ACHN (cell line): ENCODE data around the gene TAF7.
A peak's percentile ranks its signal among the peaks of the same experiment; 100 is the strongest.
"Not testable (repeated sequence)": the region's sequence is repeated elsewhere in the genome, so short reads cannot be mapped to it uniquely, and the experiment has no call there.

Experiments used
- DNase-seq: peaks from one replicate; pipeline ENCODE4 v3.0.0-alpha.2; 2015
- in situ Hi-C: cut with HindIII; loops from 2 replicates; pipeline ENCODE4 v1.10.0; 2017; ENCODE audit warnings: low sequenced_read_pairs, low pct_ligation_motif_present, low pct_unique_long_range_greater_than_20kb

TAF7 gene

DNA sequence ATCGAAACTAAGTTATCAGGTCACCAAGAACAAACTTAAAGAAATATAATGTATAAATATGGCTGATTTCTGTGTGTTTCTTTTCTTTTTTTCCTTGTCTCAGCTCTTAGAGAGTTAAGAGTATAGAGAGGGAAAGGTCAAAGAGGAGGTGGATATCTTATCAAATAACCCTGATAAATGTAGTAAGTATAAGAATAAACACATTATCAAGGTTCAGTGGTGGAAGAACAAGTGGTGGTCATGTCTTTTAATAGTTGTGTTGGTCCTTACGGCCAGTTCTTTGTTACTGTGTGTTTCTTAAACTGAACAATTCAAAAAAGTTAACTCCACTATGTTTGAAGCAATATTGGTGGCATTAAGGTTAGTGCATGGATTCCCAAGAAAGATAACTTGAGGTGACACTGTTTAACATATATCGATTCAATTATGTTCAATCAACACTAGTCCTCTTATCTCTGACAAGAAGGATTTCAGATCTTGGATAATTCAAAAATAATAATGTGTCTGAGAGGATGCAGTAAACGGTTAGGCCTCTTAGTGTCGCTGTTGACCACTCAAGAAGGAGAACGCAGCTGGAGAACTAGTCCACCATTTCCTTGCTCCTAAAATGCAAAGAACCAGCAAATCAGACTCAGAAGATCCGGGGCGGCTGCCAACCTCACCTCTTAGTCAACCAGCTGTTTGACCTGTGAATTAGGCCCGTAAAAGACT, 22.8 kb upstream of the TAF7 start, which contains the start of gene PCDHGA3:
Gene PCDHGA3 (plus strand): TSS at position 588 of the 711 bp plus-strand sequence. CDS start 205 bp downstream, outside the sequence.
- in situ Hi-C loops, result no loop called here
- no peak for DNase-seq

DNA sequence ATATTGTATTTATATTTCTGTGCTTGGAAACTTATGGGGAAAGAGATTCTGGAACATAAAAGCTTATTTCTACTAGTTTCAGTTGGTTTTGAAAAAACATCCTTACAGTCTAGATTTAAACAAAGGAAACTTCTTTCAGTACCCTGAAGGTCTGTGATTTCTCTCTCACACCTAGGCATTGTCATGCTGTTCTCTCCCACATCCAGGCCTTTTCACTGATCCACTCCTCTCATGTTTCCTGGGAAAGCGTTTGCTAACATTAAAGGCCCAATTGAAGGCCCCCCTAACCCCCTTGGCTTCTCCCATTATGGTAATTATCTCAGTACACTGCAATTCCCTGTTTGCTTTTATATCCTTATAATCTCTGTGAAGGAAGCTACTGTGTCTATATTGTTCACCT, 22.2 kb upstream of the TAF7 start:
- DNase-seq, result no peak
- in situ Hi-C loops, result no loop called here

DNA sequence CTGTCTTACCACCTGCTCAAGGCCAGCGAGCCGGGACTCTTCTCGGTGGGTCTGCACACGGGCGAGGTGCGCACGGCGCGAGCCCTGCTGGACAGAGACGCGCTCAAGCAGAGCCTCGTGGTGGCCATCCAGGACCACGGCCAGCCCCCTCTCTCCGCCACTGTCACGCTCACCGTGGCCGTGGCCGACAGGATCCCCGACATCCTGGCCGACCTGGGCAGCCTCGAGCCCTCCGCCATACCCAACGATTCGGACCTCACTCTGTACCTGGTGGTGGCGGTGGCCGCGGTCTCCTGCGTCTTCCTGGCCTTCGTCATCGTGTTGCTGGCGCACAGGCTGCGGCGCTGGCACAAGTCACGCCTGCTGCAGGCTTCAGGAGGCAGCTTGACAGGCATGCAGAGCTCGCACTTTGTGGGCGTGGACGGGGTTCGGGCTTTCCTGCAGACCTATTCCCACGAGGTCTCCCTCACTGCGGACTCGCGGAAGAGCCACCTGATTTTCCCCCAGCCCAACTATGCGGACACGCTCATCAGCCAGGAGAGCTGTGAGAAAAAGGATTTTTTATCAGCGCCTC, 20.3 kb upstream of the TAF7 start:
- in situ Hi-C loops, DNase-seq: not testable (repeated sequence)

DNA sequence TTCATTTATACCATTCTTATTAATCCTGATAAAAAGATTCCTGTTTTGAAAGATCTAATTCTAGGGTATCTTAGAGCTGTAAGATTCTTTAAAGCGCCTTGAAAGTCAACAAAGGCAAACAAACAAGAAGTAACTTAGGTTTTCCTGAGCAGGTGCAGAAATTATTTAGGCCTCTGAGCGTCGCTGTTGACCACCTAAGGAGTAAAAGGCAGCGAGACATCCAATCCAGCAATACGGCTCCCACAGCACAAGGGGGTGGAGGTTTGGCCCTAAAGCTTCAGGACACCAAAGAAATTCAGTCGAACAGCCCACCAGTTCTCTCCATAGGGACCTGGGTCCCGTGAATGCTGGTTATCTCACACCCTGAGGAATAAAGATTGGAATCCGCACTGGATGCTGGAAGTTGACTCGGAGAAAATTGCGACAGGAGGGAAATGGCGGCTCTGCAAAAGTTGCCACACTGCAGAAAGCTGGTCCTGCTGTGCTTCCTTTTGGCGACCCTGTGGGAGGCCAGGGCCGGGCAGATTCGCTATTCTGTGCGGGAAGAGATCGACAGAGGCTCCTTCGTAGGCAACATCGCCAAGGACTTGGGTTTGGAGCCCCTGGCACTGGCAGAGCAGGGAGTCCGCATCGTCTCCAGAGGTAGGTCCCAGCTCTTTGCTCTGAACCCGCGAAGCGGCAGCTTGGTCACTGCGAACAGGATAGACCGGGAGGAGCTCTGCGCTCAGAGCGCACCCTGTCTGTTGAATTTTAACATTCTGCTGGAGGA, 18.1 kb upstream of the TAF7 start, which contains the start of gene PCDHGA2:
Gene PCDHGA2 (plus strand): TSS at position 223 of the 769 bp plus-strand sequence.
- in situ Hi-C loops, result no loop called here
- DNase-seq, result peak; percentile 42

DNA sequence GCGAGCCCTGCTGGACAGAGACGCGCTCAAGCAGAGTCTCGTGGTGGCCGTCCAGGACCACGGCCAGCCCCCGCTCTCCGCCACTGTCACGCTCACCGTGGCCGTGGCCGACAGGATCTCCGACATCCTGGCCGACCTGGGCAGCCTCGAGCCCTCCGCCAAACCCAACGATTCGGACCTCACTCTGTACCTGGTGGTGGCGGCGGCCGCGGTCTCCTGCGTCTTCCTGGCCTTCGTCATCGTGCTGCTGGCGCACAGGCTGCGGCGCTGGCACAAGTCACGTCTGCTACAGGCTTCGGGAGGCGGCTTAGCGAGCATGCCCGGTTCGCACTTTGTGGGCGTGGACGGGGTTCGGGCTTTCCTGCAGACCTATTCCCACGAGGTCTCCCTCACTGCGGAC, 12.0 kb upstream of the TAF7 start:
- in situ Hi-C loops, DNase-seq: not testable (repeated sequence)

DNA sequence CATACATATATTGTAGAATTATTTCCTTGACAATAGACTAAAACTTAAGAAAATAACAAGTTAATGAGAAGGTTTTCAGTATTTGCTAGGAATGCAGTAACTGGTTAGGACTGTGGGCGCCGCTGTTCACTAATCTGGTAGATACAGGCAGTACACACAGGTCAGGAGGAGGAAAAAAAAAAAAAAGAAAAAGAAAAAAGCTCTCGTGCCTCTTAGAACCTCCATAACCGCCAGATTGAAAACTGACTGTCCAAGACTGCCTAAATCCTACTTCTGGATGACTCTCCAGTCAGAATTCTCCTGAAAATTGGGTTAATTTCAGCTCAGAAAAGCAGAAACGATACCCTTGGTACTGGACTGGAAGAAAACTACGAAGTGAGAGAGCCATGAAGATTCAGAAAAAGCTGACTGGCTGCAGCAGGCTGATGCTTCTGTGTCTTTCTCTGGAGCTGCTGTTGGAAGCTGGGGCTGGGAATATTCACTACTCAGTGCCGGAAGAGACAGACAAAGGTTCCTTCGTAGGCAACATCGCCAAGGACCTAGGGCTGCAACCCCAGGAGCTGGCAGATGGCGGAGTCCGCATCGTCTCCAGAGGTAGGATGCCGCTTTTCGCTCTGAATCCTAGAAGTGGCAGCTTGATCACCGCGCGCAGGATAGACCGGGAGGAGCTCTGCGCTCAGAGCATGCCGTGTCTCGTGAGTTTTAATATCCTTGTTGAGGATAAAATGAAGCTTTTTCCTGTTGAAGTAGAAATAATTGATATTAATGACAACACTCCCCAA, 9.9 kb upstream of the TAF7 start, which contains the start of gene PCDHGA1:
Gene PCDHGA1 (plus strand): TSS at position 216 of the 782 bp plus-strand sequence.
- no peak for DNase-seq
- in situ Hi-C loops, result no loop called here

DNA sequence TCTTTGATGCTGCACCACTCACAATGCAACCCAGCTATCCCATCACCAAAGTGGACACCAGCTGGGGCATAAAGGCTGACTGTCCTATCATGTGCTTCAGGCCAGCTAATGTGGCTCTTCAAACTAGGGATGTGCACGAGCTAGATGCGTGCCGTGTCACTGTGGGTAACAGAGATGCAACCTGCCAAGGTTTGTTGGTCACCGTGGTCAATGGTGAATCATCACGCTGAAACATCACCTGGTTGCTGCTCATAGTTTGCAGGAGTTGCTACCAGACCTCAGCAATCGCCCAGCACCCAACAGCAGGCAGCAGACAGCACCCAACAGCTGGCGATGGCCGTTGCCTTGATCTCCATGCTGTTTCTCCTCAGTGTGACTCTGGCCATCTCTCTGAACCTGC, 7.6 kb upstream of the TAF7 start:
- DNase-seq, result no peak
- in situ Hi-C loops, result no loop called here

DNA sequence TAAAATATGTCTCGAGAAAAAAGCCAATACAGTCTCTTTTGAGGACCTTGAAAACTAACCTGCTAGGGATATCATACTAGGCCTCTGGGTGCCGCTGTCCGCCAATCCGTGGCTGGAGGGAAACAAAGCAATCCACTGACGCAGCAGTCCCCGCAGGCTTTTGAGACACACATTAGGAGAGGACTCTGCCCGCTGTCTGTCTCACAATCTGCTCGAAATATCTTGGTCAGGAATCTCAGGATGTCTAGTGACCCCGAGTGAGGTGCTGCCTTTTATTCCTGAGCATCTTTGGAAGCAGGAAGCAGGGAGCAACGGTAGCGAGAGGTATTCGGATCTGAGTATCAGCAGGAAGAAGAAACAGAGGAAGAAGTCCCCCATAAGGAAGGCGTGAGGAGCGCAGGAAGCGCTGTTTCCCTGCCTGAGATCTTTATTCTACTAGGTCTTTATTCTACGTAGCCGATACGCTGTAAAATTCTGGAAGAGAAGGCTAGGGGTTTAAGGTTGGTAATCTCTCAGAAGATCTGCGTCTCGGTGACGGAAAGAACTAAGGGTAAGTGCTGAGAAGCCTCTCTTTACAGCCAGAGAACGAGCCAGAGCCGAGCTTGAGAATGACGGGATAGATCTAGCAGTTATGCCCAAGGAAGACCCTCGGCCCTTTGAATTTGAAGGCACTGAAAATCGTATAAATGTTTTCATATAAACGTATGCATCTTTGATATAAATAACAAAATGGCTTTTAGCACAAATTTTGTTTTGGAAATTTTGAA, 5.7 kb upstream of the TAF7 start:
- no peak for DNase-seq
- in situ Hi-C loops, result no loop called here

DNA sequence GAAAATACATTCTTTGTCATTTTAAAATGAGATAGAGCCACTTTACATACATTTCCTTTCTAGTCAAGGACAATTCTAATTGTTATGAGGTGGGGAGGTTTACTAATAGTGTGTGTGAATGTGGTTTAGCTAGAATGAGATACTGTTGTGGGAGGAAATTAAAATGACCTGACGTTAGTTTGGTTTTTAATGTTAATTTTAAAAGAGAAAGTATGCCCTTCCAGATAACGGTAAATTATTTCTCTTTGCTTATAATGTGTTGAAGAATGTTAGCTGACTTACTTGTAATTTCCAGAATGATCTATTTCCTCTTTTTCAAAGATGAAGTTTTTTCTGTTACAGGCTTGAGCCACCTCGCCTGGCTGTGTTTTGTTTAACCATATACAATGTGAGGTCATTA, 1.7 kb upstream of the TAF7 start:
- in situ Hi-C loops, result no loop called here
- DNase-seq, result no peak

DNA sequence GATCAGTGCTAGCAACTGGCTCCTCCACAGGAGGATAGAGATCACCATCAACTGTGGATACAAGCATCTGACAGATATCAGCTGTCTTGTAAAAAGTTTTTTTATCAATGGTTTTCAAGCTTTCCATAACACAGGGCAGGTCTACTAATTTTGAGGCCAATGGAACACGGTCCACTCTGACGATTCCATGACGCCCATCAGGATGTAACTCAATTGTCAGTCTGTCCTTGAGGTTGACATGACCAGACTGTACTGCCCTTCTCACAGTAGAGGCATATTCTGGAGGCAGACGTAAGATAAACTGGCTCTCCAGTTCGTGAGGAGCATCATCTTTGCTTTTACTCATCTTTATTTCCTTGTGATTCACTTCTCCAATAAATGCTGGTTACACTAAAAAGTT, 885 bp downstream of the TAF7 start:
- DNase-seq, result no peak
- in situ Hi-C loops, result no loop called here

DNA sequence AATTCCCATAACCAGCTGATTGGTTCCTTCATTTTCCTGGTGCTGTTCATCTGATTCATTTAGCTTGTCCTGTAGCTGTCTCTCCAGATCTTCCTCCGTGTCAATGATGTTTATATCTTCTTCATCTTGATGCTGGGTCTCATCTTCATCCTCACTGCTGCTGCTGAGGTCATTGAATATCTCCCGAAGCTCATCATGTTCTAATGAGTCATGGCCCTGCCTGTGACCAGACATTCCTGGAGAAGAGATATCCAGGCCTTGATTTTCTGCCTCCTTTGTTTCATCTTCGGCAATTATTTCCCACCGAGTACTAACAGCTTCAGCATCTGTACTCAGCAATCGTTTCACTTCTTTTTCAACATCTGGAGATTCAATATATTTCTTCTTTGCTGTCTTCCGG, 1.4 kb downstream of the TAF7 start:
- in situ Hi-C loops, result no loop called here
- DNase-seq, result no peak

DNA sequence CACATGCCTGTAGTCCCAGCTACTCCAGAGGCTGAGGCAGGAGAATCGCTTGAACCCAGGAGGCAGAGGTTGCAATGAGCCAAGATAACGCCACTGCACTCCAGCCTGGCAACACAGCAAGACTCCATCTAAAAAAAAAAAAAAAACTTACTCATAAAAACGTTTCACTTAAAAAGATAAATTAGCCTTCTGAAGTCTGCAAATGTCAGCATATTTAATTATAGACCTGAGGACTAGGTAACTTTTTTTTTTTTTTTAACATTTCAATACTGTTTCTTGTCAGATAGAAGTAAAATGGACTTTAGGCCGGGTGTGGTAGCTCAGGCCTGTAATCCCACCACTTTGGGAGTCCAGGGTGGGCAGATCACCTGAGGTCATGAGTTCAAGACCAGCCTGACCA, 3.6 kb downstream of the TAF7 start:
- in situ Hi-C loops, DNase-seq: not testable (repeated sequence)

DNA sequence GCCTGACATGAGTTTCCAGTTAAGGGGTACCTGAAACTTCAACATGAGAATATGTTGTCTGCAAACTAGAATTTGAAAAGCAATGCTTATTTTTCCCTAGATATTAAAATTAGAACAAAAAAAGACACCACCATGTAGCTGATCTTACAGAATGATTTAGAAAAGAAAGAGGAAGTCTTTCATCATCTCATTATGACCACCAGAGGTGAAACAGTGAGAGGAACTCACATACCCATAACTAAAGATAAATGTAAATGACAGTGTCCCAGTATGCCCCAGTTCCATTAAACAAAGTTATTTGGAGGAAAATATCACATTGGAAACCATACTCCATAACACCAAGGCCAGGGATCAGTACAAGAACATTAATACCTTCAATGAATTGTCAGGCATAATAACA, 6.9 kb downstream of the TAF7 start:
- in situ Hi-C loops, result no loop called here
- no peak for DNase-seq

DNA sequence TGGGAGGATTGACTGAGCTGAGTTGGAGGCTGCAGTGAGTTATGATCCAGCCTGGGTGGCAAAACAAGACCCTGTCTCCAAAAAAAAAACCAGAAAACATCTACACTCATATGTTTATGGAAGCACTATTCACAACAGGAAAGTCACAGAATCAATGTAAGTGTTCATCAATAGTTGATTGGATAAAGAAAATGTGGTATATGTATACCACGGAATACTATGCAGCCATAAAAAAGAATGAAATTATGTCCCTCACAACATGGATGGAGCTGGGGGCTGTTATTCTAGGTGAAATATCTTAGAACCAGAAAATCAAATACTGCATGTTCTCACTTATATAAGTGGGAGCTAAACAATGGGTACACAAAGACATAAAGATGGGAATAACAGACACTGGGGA, 14.0 kb downstream of the TAF7 start:
- in situ Hi-C loops, result no loop called here

DNA sequence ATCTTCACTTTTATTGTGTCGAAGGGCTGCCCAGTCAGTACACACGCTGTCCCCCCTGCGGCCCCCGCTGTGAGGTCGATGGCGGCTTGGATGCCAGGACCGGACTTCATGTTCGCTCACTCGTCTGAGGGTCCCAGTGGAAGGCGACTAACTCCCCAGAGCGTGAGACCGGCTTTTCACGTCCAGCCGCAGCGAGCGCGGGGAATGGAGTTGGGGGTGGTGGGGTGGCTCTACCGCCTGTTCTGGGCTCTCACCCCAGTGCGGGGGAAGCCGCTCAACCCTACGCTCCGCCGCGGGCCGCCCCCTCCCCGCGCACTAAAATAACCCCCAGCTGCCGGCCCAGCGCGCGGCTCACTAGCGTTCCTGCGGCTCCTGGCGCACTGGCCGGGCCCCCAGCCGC, 16.8 kb downstream of the TAF7 start, which contains the start of gene SLC25A2:
Gene SLC25A2 (minus strand): TSS at position 294 of the 400 bp plus-strand sequence. CDS start 184 bp downstream, at position 110.
- in situ Hi-C loops, result no loop called here
- DNase-seq, result no peak

More for the DNA sequence above, 14.0 kb downstream of the TAF7 start:
- no peak for DNase-seq

DNA sequence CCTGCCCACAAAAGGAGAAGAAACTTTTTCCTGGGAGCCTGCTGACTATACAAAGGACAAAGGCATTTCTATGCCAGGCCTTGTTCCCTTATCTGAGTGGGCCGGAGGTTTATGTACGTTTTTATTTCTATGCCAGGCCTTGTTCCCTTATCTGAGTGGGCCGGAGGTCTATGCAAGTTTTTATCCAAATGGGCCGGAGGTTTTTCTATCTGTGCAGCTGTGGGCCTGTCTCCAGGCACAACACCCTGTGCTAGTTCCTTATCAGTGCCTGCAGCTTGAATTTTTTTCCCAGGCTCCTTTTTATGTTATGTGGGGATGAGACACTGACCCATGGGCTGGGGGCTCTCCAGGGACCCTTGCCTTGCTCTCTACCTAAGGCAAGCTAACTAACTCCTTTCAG, 22.2 kb downstream of the TAF7 start:
- in situ Hi-C loops, result no loop called here
- no peak for DNase-seq

DNA sequence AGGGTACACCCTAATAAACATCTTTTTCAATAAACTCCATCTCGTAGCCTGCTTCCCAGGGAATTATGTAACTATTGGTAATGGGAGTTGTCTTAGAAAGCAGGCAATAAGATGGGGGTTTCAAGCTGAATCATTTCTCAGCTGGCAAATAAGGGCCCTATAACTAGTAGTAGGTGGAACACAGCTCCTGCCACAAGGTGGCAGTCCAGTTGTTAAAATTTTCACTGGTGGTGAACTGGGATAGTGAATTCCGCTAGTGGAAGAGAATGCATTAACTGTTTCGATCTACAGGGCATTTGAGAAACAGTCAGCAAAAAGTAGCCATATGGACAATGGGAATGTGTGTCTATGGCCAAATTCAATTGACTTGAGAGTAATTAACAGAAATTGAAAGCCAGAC, 47.7 kb downstream of the TAF7 start:
- in situ Hi-C loops, result no loop called here
- no peak for DNase-seq

DNA sequence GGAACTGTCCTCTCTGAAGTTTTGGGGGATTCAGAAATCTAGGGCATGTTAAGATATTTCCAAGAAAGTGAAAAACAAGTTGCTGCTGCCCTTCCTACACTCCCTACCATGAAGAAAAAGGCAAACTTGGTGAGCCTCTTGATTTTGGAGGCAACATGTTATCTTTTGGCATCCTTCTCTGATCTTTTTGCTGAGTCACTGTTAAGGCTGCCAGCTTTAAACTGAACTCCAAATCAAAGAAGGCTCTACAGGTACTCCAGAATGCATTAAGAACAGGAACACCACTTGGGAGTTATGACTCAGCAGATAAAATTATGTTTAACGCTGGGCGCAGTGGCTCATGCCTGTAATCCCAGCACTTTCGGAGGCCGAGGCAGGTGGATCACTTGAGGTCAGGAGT, 51.4 kb downstream of the TAF7 start:
- DNase-seq, result no peak
- in situ Hi-C loops, result no loop called here
